Peyer's patch (tissue), 4 donors: ENCODE measurements around the gene BBS9.

ENCODE experiments used
- CTCF ChIP-seq, 6 experiments: fragments of 450-650 bp in 4 of 6; fragments of 200-600 bp in 2 of 6; sonication (generic) in 1 of 6; IDR thresholded peaks; one replicate each; pipeline ENCODE4 v1.5.1; 2017 to 2019; ENCODE audit warnings: antibody characterized with exemption in 6 of 6, mild to moderate bottlenecking in 3 of 6, moderate library complexity in 1 of 6
- POLR2A ChIP-seq, 2 donors: fragments of 450-650 bp; IDR thresholded peaks; one replicate each; pipeline ENCODE4 v1.5.1; 2017; ENCODE audit warnings: antibody characterized with exemption in 2 of 2, mild to moderate bottlenecking in 2 of 2, moderate library complexity in 2 of 2

GRCh38 chr7:33619264-33619663 lies 489.9 kb downstream of the BBS9 start:
- TF ChIP-seq CTCF (IDR thresholded peaks at IDR 0.05) (no peak), POLR2A (IDR thresholded peaks at IDR 0.05) (no peak)
